SK-MEL-5 (cell line): Measurements from ENCODE around the gene MRPL54. TPM values are rescaled to one million over a fixed set of nuclear protein-coding genes. Genes with fewer than 3 reads are reported as not detected.
"Not testable (repeated sequence)": the region's sequence is repeated elsewhere in the genome, so short reads cannot be mapped to it uniquely, and the experiment has no call there.

Experiments
- DNase-seq: peaks from one replicate; pipeline ENCODE4 v3.0.0-alpha.2; 2016; ENCODE audit warnings: low read depth, low spot score
- in situ Hi-C: cut with HindIII; loops from 2 replicates; pipeline ENCODE4 v1.10.0; 2016; ENCODE audit warnings: low sequenced_read_pairs, high pct_unique_total_duplicates, low pct_unique_long_range_greater_than_20kb
- total RNA-seq: library from RNA; depleted of rRNA; stranded (reverse); fragments of >200 nt; shearing (Covaris generic); gene quantifications from 2 replicates; pipeline ENCODE4 v1.2.3, GENCODE V29; 2014

Gene MRPL54
- total RNA-seq, 1 experiment from 2014 or later: 31.0 TPM

- DNase-seq: peak; percentile 88
- in situ Hi-C loops: no loop called here
Measured at GRCh38 chr19:3761382-3762129, 926 bp upstream of the MRPL54 start, which contains the start of gene APBA3. Gene APBA3 (minus strand): TSS chr19:3761692. CDS start chr19:3760264, 1,428 bp downstream.

DNA sequence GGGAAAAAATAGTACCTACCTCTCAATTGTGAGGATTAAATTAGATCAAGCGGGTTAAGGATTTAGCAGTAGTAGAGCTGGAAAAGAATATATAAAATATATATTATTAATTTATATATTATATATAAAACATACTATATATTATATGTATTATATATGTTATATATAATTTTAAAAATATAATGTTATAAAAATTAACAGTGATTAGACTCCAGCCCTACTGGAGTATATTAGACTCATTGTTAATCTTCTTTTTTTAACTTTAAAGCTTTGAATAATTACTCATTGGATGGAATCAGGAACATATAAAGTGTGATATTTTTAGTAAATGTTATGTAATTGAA, 380 bp upstream of the MRPL54 start:
- no peak for DNase-seq
- in situ Hi-C loops: no loop called here

DNA sequence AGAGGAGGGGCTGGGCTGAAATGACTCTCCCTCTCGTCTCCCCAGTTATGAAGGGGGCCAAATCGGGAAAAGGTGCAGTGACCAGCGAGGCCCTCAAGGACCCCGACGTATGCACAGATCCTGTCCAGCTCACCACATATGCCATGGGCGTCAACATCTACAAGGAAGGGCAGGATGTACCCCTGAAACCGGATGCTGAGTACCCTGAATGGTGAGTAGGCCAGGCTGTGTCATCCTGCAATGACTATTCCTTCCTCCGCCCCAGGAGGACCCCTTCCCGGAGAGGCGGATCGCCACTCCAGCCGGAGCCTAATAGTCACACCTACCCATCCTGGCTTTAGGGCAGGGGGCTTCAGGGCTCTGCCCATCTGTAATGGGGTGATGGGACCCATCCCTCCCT, 2.6 kb downstream of the MRPL54 start:
- in situ Hi-C loops: no loop called here
- no peak for DNase-seq

DNA sequence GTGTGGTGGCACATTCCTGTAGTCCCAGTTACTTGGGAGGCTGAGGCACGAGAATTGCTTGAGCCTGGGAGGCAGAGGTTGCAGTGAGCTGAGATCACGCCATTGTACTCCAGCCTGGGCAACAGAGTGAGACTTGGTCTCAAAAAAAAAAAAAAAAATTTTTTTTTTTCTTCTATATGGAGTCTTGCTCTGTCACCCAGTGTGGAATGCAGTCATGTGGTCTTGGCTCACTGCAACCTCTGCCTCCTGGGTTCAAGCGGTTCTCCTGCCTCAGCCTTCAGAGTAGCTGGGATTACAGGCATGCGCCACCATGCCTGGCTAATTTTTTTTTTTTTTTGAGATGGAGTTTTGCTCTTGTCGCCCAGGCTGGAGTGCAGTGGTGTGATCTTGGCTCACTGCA, 3.3 kb downstream of the MRPL54 start:
- DNase-seq, in situ Hi-C loops: not testable (repeated sequence)

GRCh38 chr19:3766520-3766919, 4.0 kb downstream of the MRPL54 start:
- in situ Hi-C loops: no loop called here
- DNase-seq: no peak

- no peak for DNase-seq
- in situ Hi-C loops: no loop called here
Measured at GRCh38 chr19:3767050-3767449, 4.6 kb downstream of the MRPL54 start.

- no peak for DNase-seq
- in situ Hi-C loops: no loop called here
Measured at GRCh38 chr19:3768015-3768747, 5.7 kb downstream of the MRPL54 start.

DNA sequence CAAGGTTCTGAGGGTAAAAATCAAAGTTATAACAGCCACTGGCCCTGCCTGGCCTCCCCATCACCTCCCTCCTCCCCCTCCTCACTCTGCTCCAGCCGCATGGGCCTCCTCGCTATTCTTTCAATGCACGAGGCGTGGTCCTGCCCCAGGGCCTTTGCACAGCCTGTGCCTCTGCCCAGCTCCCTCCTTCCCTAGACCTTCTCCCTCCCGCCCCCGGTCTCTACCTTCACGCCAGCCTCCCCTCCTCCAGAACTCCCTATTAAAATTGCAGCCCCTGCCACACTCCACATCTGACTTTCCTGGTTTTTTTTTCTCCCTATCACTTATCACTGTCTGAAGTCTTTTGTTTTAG, 6.2 kb downstream of the MRPL54 start:
- no peak for DNase-seq
- in situ Hi-C loops: no loop called here

DNA sequence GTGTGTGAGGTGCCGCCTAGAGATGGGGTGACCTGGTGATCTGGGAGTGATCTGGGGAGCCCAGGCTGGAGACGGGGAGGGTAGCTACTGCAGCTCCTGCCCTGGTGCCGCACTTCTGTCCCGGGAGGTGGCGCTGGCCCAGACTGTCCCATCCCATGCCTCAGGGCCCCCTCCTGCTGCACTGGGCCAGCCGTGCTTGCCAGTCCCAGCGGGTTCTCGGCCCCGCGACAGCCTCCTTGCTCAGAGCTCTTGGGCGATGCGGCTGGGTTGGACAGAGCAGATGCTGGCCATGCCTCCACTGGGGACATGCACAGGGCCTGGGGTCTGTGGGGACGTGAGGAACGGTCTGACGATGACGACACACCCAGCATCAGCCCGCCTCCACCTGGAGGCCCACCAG, 7.0 kb downstream of the MRPL54 start:
- in situ Hi-C loops: no loop called here
- DNase-seq: no peak

- DNase-seq: no peak
- in situ Hi-C loops: no loop called here
Measured at GRCh38 chr19:3770136-3770999, 7.9 kb downstream of the MRPL54 start.

DNA sequence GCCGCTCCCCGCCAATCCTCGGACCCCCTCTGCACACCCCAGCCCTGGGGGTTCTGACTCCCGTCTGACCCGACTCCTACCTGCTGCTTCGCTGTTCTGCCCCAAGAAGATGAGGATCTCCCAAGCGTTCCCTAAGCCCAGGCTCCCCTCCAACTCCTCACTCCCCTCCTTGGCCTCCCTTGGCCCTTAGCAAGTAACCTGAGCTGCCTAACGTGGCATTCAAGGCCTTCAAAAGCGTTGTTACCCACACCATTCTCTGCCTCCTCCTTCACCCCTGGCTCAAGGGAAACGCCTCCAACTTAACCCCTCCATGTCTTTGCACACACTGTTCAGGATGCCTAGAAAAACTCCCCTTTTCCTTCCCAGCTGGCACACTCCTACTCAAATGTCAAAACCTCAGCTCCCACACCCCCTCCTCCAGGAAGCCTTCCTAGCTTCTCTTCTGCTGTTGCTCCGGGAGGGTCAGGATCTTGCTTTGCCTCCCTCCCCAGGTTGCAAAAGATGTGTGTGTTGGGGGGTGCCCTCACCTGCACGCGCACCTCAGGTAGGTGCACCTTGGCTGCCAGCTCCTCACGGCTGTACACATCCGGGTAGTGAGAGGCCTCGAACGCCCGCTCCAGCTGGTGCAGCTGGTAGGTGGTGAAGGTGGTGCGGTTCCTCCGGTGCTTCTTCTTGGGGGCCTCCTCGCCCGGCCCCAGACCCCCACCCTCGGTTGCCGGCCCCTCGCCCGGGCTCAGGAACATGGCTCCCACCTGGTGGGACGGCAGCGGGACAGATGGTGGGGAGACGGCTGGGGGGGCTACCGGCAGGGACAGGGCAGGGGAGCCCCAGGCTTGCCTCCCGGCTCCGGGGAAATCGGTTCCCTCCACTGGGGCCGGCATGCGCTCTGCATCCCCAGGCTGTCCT, 8.8 kb downstream of the MRPL54 start:
- in situ Hi-C loops: no loop called here
- no peak for DNase-seq

DNA sequence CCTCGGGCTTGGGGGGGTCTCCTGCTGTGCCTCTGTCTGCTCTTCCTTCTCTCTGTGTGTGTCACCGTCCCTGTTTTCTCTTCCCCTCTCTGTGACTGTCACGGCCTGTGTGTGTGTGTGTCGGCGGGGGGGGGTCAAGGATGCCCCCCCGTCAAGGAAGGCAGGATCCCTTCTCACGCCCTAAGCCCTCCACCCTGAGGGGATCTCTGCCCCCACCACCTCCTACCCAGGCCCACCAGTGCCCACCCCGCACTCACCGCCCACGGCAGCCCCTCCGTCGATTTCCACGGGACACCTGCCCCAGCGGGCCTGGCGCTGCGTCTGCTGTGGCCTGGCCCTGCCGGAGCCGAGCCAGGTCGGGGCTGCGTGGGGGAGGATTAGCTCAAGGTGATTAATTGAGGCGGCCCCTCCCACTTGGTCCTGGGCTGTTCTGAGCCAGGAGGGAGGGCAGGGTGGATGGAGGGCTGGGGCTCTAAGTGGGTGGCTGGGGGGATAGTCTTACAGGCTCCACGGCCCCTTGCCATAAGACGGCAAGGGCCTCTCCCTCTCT, 9.5 kb downstream of the MRPL54 start, which contains the start of gene RAX2:
Gene RAX2, minus strand, starts transcription at position 323 of the 550 bp plus-strand sequence. CDS start 486 bp downstream, outside the sequence.
- in situ Hi-C loops: no loop called here
- DNase-seq: no peak

DNA sequence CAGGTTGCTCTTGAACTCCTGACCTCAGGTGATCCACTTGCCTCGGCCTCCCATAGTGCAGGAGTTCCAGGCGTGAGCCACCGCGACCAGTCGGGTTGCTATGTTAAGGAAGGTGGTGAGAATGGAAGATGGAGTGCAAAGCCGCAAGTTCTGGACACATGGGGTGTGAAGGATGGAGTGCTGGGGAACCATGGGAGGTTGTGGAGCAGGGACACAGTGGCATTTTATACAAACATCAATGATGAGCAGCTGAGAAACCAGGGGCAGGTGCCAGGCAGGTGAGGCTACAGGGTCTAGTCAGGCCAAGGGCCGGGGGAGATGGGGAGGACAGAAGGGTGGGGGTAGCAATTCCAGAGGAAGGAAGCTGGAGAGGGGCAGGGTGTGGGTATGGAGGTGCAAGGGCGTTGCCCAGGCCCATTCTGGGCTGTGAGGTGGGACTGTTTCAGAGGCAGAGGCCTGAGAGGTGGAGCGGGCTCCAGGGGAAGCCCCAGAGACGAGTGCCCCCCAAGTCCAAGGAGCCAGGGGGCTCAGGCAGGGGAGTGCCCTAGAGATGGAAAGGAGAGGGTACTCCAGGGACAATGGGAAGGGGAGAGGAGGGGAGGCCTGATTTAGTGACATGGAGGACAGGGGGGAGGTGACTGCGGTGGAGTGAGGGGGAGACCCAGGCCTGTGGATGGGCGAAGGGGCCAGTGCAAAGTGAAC, 11.5 kb downstream of the MRPL54 start:
- DNase-seq: no peak
- in situ Hi-C loops: no loop called here

DNA sequence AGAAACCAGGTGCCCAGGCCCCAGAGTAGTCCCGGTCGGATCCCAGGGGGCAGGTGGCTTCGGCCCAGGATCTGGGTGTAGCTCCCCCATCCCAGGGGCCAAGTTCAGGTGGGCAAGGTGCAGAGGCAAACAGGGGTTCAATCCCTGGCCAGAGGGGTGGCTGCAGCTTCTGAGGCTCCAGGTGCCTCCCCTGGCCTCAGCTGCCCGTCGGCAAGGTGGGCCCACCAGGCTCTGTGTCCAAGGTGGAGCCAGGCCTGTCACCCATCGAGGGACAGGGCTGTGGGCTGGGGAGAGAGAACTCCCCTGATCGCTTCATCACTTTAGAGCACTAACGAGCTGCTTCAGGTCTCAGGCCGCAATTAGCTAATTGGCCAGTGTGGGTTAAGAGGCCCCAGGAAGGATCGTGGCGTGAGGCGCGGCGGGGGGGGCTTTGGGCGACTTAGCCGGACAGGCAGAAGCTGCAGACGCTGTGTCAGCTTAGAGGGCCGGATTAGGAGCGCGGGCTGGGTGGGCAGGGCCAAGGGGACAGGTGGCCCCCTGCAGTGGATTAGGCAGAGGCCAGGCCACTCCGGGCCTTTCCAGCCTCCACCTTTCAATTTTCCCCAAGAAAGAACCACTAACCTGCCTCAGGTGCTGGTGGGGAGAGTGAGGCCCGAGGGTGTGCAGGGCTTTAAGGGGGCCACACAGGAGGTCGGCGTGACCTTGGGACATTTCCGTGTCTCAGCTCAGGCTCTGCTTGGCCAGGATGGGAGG, 12.3 kb downstream of the MRPL54 start:
- DNase-seq: no peak
- in situ Hi-C loops: no loop called here

- in situ Hi-C loops: no loop called here
Measured at GRCh38 chr19:3775374-3775711, 12.9 kb downstream of the MRPL54 start.

GRCh38 chr19:3775831-3776230, 13.3 kb downstream of the MRPL54 start:
- DNase-seq: no peak
- in situ Hi-C loops: no loop called here

More at GRCh38 chr19:3775374-3775711, 12.9 kb downstream of the MRPL54 start:
- no peak for DNase-seq
